ENCODE results near the gene ZNF318. TPM values are rescaled to one million over a fixed set of nuclear protein-coding genes. Genes with fewer than 3 reads are reported as not detected.
A peak's percentile ranks its signal among the peaks of the same experiment; 100 is the strongest.

ZNF318 gene
- total RNA-seq, 1 experiment from 2014 or later, result 11.3 TPM

- Mint-ChIP-seq H3K27me3 (ENCODE audit: insufficient read depth, unreplicated experiment) (no peaks in the 10 kb centered on the region), H3K4me3 (ENCODE audit: unreplicated experiment) (peak overlapping the region; percentile 80), H3K27ac (ENCODE audit: low read depth, unreplicated experiment) (peak overlapping the region; percentile 57), H3K36me3 (ENCODE audit: insufficient read depth, unreplicated experiment) (peaks cover 20% of the 10 kb centered on the region), H3K9me3 (ENCODE audit: unreplicated experiment) (no peaks in the 10 kb centered on the region), H3K4me1 (ENCODE audit: insufficient read depth, unreplicated experiment) (peaks cover 18% of the 10 kb centered on the region)
- CTCF ChIA-PET, result interaction anchor here (0.8 kb wide), 1 partner anchor 128 kb away, joined by 3 read pairs; no protein-coding TSS in a partner anchor
- BruUV-seq (replicated peaks), result TSS peak; percentile 30
- TF ChIP-seq CTCF (IDR thresholded peaks at IDR 0.05; ENCODE audit: unreplicated experiment), result no peak
- POLR2A ChIA-PET, result interaction anchor here (0.6 to 4.4 kb wide), 19 partner anchors 7 to 699 kb away, joined by 3 to 28 read pairs (median 5); partner anchors contain the start of genes ABCC10, DLK2, DNPH1 and POLH
- intact Hi-C loops (cut with micrococcal nuclease), result loop anchor here (5.0 kb wide), 1 partner anchor 129 kb away; no protein-coding TSS in a partner anchor
- peak; percentile 38 for DNase-seq (ENCODE audit: unreplicated experiment)
Observed at GRCh38 chr6:43368259-43369160, 937 bp downstream of the ZNF318 start.

GRCh38 chr6:43367245-43367984 lies 2.0 kb downstream of the ZNF318 start:
- no TSS peak for BruUV-seq (replicated peaks)
- ChIA-PET CTCF (interaction anchor here (0.8 kb wide), 1 partner anchor 129 kb away, joined by 3 read pairs; no protein-coding TSS in a partner anchor), POLR2A (interaction anchor here (0.7 to 4.4 kb wide), 5 partner anchors 9 to 411 kb away, joined by 3 to 17 read pairs (median 11); partner anchors contain the start of gene DNPH1)
- intact Hi-C loops (cut with micrococcal nuclease), result loop anchor here (5.0 kb wide), 1 partner anchor 130 kb away; no protein-coding TSS in a partner anchor
- peaks cover 31% of the 10 kb centered on the region for H3K36me3 Mint-ChIP-seq (ENCODE audit: insufficient read depth, unreplicated experiment)
- peaks cover 18% of the 10 kb centered on the region for H3K4me1 Mint-ChIP-seq (ENCODE audit: insufficient read depth, unreplicated experiment)
- H3K27me3 Mint-ChIP-seq (ENCODE audit: insufficient read depth, unreplicated experiment), result no peaks in the 10 kb centered on the region
- no peak for TF ChIP-seq CTCF (IDR thresholded peaks at IDR 0.05; ENCODE audit: unreplicated experiment)
- no peak for DNase-seq (ENCODE audit: unreplicated experiment)
- peak overlapping the region; percentile 30 for H3K27ac Mint-ChIP-seq (ENCODE audit: low read depth, unreplicated experiment)
- H3K9me3 Mint-ChIP-seq (ENCODE audit: unreplicated experiment), result no peaks in the 10 kb centered on the region
- H3K4me3 Mint-ChIP-seq (ENCODE audit: unreplicated experiment), result peak overlapping the region; percentile 80

GRCh38 chr6:43361269-43361668 lies 8.2 kb downstream of the ZNF318 start:
- no TSS peak for BruUV-seq (replicated peaks)
- ChIA-PET CTCF (interaction anchor here (0.6 to 1.5 kb wide), 6 partner anchors 8 to 937 kb away, joined by 3 to 7 read pairs (median 4); partner anchors contain the start of genes DNPH1 and ZNF318), POLR2A (interaction anchor here (0.6 to 1.6 kb wide), 4 partner anchors 8 to 145 kb away, joined by 3 to 9 read pairs (median 4); partner anchors contain the start of gene ZNF318)
- Mint-ChIP-seq H3K36me3 (ENCODE audit: insufficient read depth, unreplicated experiment) (peaks cover 69% of the 10 kb centered on the region), H3K27me3 (ENCODE audit: insufficient read depth, unreplicated experiment) (no peaks in the 10 kb centered on the region), H3K27ac (ENCODE audit: low read depth, unreplicated experiment) (no peak overlapping the region), H3K9me3 (ENCODE audit: unreplicated experiment) (no peaks in the 10 kb centered on the region), H3K4me3 (ENCODE audit: unreplicated experiment) (no peak overlapping the region), H3K4me1 (ENCODE audit: insufficient read depth, unreplicated experiment) (no peaks in the 10 kb centered on the region)
- no peak for DNase-seq (ENCODE audit: unreplicated experiment)
- TF ChIP-seq CTCF (IDR thresholded peaks at IDR 0.05; ENCODE audit: unreplicated experiment), result no peak
- intact Hi-C loops (cut with micrococcal nuclease), result no loop called here
